ENCODE results near the gene MORN2.

DNA sequence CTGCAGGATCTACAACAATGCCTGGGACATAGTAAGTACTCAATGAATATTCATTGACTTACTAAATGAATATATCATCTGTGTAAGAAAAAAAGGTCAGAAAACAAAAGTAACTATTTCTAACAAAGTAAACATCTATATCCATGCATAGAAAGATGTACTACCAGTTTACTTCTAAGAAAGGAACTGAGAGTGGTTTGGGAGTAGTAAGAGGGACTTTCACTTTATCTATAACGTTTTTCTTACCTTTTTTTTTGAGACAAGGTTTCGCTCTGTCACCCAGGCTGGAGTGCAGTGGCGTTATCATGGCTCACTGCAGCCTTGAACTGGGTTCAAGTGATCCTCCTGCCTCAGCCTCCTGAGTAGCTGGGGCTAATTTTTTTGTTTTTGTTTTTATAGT is 25.7 kb upstream of the MORN2 start:
- TF ChIP-seq EZH2 (IDR thresholded peaks at IDR 0.05; ENCODE audit: insufficient read depth, poor library complexity, severe bottlenecking) = no peak
- no peak for TF ChIP-seq EZH2phosphoT487 (IDR thresholded peaks at IDR 0.05; ENCODE audit: insufficient read depth, low read depth)

Data from GM23248 (cell line).